Measurements from ENCODE around the gene NOS1AP. TPM values are rescaled to one million over a fixed set of nuclear protein-coding genes. Genes with fewer than 3 reads are reported as not detected.

The NOS1AP gene
- total RNA-seq, 1 donor from 2014 or later: 0.79 TPM

- Histone ChIP-seq H3K36me3 (ENCODE audit: control insufficient read depth, insufficient read depth, low read length) (no peaks in the 10 kb centered on the region), H3K4me3 (ENCODE audit: low read depth, low read length) (no peak overlapping the region), H3K27me3 (ENCODE audit: control insufficient read depth, insufficient read depth, low read length) (no peaks in the 10 kb centered on the region)
- no peak for TF ChIP-seq CTCF (IDR thresholded peaks at IDR 0.05; ENCODE audit: insufficient read depth, low read length, poor library complexity, severe bottlenecking)
- no peak for DNase-seq (ENCODE audit: low read depth)
These were observed 190.5 kb downstream of the NOS1AP start for GRCh38 chr1:162259894-162260455.

GRCh38 chr1:162264108-162264507 is 194.6 kb downstream of the NOS1AP start:
- Histone ChIP-seq H3K4me3 (ENCODE audit: low read depth, low read length) (no peak overlapping the region), H3K27me3 (ENCODE audit: control insufficient read depth, insufficient read depth, low read length) (no peaks in the 10 kb centered on the region), H3K36me3 (ENCODE audit: control insufficient read depth, insufficient read depth, low read length) (no peaks in the 10 kb centered on the region)
- DNase-seq (ENCODE audit: low read depth): no peak
- TF ChIP-seq CTCF (IDR thresholded peaks at IDR 0.05; ENCODE audit: insufficient read depth, low read length, poor library complexity, severe bottlenecking): no peak

- TF ChIP-seq CTCF (IDR thresholded peaks at IDR 0.05; ENCODE audit: insufficient read depth, low read length, poor library complexity, severe bottlenecking): no peak
- DNase-seq (ENCODE audit: low read depth): no peak
- Histone ChIP-seq H3K36me3 (ENCODE audit: control insufficient read depth, insufficient read depth, low read length) (no peaks in the 10 kb centered on the region), H3K4me3 (ENCODE audit: low read depth, low read length) (no peak overlapping the region), H3K27me3 (ENCODE audit: control insufficient read depth, insufficient read depth, low read length) (no peaks in the 10 kb centered on the region)
These were observed 196.5 kb downstream of the NOS1AP start for GRCh38 chr1:162265983-162266382.

GRCh38 chr1:162270016-162270770 is 200.7 kb downstream of the NOS1AP start:
- Histone ChIP-seq H3K36me3 (ENCODE audit: control insufficient read depth, insufficient read depth, low read length) (no peaks in the 10 kb centered on the region), H3K27me3 (ENCODE audit: control insufficient read depth, insufficient read depth, low read length) (no peaks in the 10 kb centered on the region), H3K4me3 (ENCODE audit: low read depth, low read length) (no peak overlapping the region)
- no peak for DNase-seq (ENCODE audit: low read depth)
- no peak for TF ChIP-seq CTCF (IDR thresholded peaks at IDR 0.05; ENCODE audit: insufficient read depth, low read length, poor library complexity, severe bottlenecking)

- DNase-seq (ENCODE audit: low read depth): no peak
- no peak for TF ChIP-seq CTCF (IDR thresholded peaks at IDR 0.05; ENCODE audit: insufficient read depth, low read length, poor library complexity, severe bottlenecking)
- no peaks in the 10 kb centered on the region for H3K27me3 ChIP-seq (ENCODE audit: control insufficient read depth, insufficient read depth, low read length)
- H3K4me3 ChIP-seq (ENCODE audit: low read depth, low read length): no peak overlapping the region
- no peaks in the 10 kb centered on the region for H3K36me3 ChIP-seq (ENCODE audit: control insufficient read depth, insufficient read depth, low read length)
These were observed 202.5 kb downstream of the NOS1AP start for GRCh38 chr1:162271972-162272371.

Measured in kidney epithelial cell (primary cell).